HepG2 (cell line): ENCODE results near the gene FEV. TPM values are rescaled to one million over a fixed set of nuclear protein-coding genes. Genes with fewer than 3 reads are reported as not detected.

ENCODE experiments used
- CCAR2 ChIP-seq: fragments of 200-400 bp; formaldehyde crosslinking; optimal IDR thresholded peaks from 2 replicates; pipeline ENCODE3; 2018; ENCODE audit warnings: low read depth, mild to moderate bottlenecking, low read length, moderate library complexity
- GPN1 ChIP-seq: sonication (generic); formaldehyde crosslinking; IDR thresholded peaks from 2 replicates; pipeline ENCODE4 v1.5.1; 2020; ENCODE audit warnings: missing genetic modification reagents, borderline replicate concordance
- HDAC2 ChIP-seq: sonication (generic); formaldehyde crosslinking; IDR thresholded peaks from 2 replicates; pipeline ENCODE4 v1.4.0; 2020; ENCODE audit warnings: missing genetic modification reagents
- HNRNPLL ChIP-seq: fragments of 200-400 bp; formaldehyde crosslinking; IDR thresholded peaks from 2 replicates; pipeline ENCODE4 v1.6.1; 2017; ENCODE audit warnings: mild to moderate bottlenecking, low read depth, low read length; ENCODE audit not compliant: poor library complexity, severe bottlenecking
- HOXA3 ChIP-seq: sonication (generic); formaldehyde crosslinking; IDR thresholded peaks from 2 replicates; pipeline ENCODE4 v1.5.0; 2020; ENCODE audit warnings: missing genetic modification reagents
- IKZF5 ChIP-seq: IDR thresholded peaks from 2 replicates; pipeline ENCODE4 v1.6.1; 2018; ENCODE audit warnings: missing genetic modification reagents, mild to moderate bottlenecking, missing compliant biosample characterization
- KLF12 ChIP-seq: sonication (generic); formaldehyde crosslinking; IDR thresholded peaks from 2 replicates; pipeline ENCODE4 v1.4.0; 2020; ENCODE audit warnings: missing genetic modification reagents, borderline replicate concordance
- MED1 ChIP-seq: sonication (generic); formaldehyde crosslinking; IDR thresholded peaks from 2 replicates; pipeline ENCODE4 v1.4.0; 2020; ENCODE audit warnings: missing genetic modification reagents
- NFKB2 ChIP-seq: sonication (generic); formaldehyde crosslinking; IDR thresholded peaks from 2 replicates; pipeline ENCODE4 v1.4.0; 2020; ENCODE audit warnings: missing genetic modification reagents, borderline replicate concordance
- REL ChIP-seq: sonication (generic); formaldehyde crosslinking; conservative IDR thresholded peaks from 2 replicates; pipeline ENCODE4 v1.8.0; 2022; ENCODE audit warnings: mild to moderate bottlenecking, missing genetic modification reagents, moderate library complexity
- ZEB1 ChIP-seq: IDR thresholded peaks from 2 replicates; pipeline ENCODE4 v1.6.1; 2012; ENCODE audit warnings: mild to moderate bottlenecking, low read depth, inconsistent platforms; ENCODE audit not compliant: insufficient replicate concordance
- ZFP36L2 ChIP-seq: sonication (generic); formaldehyde crosslinking; IDR thresholded peaks from 2 replicates; pipeline ENCODE4 v1.4.0; 2020; ENCODE audit warnings: missing genetic modification reagents
- ZFP37 ChIP-seq: sonication (generic); formaldehyde crosslinking; IDR thresholded peaks from 2 replicates; pipeline ENCODE4 v1.4.0; 2020; ENCODE audit warnings: missing genetic modification reagents, borderline replicate concordance
- ZNF274 ChIP-seq: sonication (generic); formaldehyde crosslinking; IDR thresholded peaks from 2 replicates; pipeline ENCODE4 v1.5.1; 2020; ENCODE audit warnings: mild to moderate bottlenecking, missing genetic modification reagents
- ZNF331 ChIP-seq: sonication (generic); formaldehyde crosslinking; IDR thresholded peaks from 2 replicates; pipeline ENCODE4 v1.4.0; 2020; ENCODE audit warnings: missing genetic modification reagents
- ZNF407 ChIP-seq: sonication (generic); formaldehyde crosslinking; IDR thresholded peaks from one replicate; pipeline ENCODE4 v1.5.1; 2020; ENCODE audit warnings: mild to moderate bottlenecking, missing genetic modification reagents; ENCODE audit errors: not compliant biosample characterization
- ZNF746 ChIP-seq: sonication (generic); formaldehyde crosslinking; IDR thresholded peaks from 2 replicates; pipeline ENCODE4 v1.8.0; 2022; ENCODE audit warnings: mild to moderate bottlenecking, missing genetic modification reagents
- ZNF790 ChIP-seq: sonication (generic); formaldehyde crosslinking; IDR thresholded peaks from 2 replicates; pipeline ENCODE4 v1.8.0; 2022; ENCODE audit warnings: missing genetic modification reagents, mild to moderate bottlenecking, borderline replicate concordance
- ZSCAN31 ChIP-seq: sonication (generic); formaldehyde crosslinking; IDR thresholded peaks from 2 replicates; pipeline ENCODE4 v1.5.0; 2020; ENCODE audit warnings: low read depth, mild to moderate bottlenecking, missing genetic modification reagents
- polyA plus RNA-seq, 8 experiments: library from polyadenylated mRNA; depleted of rRNA in 3 of 8; stranded (reverse) in 7 of 8; unstranded in 1 of 8; fragments of >200 nt; fragmentation: Illumina TruSeq in 4 of 8; extraction: Trizol in 4 of 8; gene quantifications; 2 replicates each; pipeline versions ENCODE4 v1.2.1 to v1.2.3, GENCODE V29; 2011 to 2016; ENCODE audit warnings: low read depth in 4 of 8, missing spikeins in 1 of 8, mixed read lengths in 1 of 8; ENCODE audit not compliant: insufficient read depth in 1 of 8
- total RNA-seq, 5 experiments: library from RNA; depleted of rRNA; stranded (reverse); fragments of >200 nt; fragmentation: Illumina TruSeq; extraction: Trizol; gene quantifications; 2 replicates each; pipeline ENCODE4 v1.2.3, GENCODE V29; 2016; ENCODE audit warnings: low read depth in 1 of 5
- TF ChIP-seq, protein P1 (sequence below): sonication (generic); formaldehyde crosslinking; IDR thresholded peaks from 2 replicates; pipeline ENCODE4 v1.8.1; 2023; ENCODE audit warnings: mild to moderate bottlenecking, missing genetic modification reagents, borderline replicate concordance

The FEV gene
- total and polyA plus RNA-seq, 2 of the 13 experiments (the other 11 are each of a cell fraction or from before 2014, with no cell fraction given), result not detected

- TF ChIP-seq ZEB1 (no peak), KLF12 (CRISPR knock-in tag) (peak; percentile 89), ZNF790 (CRISPR knock-in tag) (peak; percentile 92), GPN1 (CRISPR knock-in tag) (peak; percentile 89; the same call in 1 of the 2 replicates), ZNF274 (CRISPR knock-in tag) (peak; percentile 90; the same call in 1 of the 2 replicates), MED1 (peak; percentile 67; the same call in 1 of the 2 replicates), HDAC2 (CRISPR knock-in tag) (peak; percentile 62), ZNF746 (CRISPR knock-in tag) (peak; percentile 58; the same call in 1 of the 2 replicates), IKZF5 (CRISPR knock-in tag) (peak; percentile 85; the same call in 1 of the 2 replicates), NFKB2 (CRISPR knock-in tag) (peak; percentile 98), ZNF331 (CRISPR knock-in tag) (peak; percentile 92), CCAR2 (no peak), ZFP36L2 (CRISPR knock-in tag) (peak; percentile 94; the same call in 1 of the 2 replicates), HNRNPLL (no peak), ZFP37 (peak; percentile 94), HOXA3 (CRISPR knock-in tag) (peak; percentile 63), ZNF407 (CRISPR knock-in tag) (no peak), ZSCAN31 (CRISPR knock-in tag) (peak; percentile 88; the same call in 1 of the 2 replicates), REL (CRISPR knock-in tag) (peak; percentile 92)
- TF ChIP-seq, protein P1, sequence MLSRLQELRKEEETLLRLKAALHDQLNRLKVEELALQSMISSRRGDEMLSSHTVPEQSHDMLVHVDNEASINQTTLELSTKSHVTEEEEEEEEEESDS (CRISPR knock-in tag), result no peak
These were observed 22.0 kb downstream of the FEV start (continued) for GRCh38 chr2:218962859-218963492.
